Endothelial cell of umbilical vein (primary cell): ENCODE data around the gene RNU5B-1.

ENCODE experiments used
- CTCF ChIP-seq, 2 donors: IDR thresholded peaks; 1 replicate in 1 of 2; 2 replicates in 1 of 2; pipeline ENCODE4 v1.5.1; 2011; ENCODE audit warnings: low read length in 2 of 2, mild to moderate bottlenecking in 2 of 2, moderate library complexity in 2 of 2, control low read depth in 1 of 2, inconsistent platforms in 1 of 2, low read depth in 1 of 2; ENCODE audit not compliant: insufficient read depth in 1 of 2; ENCODE audit errors: extremely low read depth in 1 of 2
- EZH2 ChIP-seq: IDR thresholded peaks from 2 replicates; pipeline ENCODE4 v1.6.1; 2012; ENCODE audit warnings: borderline replicate concordance, low read depth, mild to moderate bottlenecking, moderate library complexity, low read length, inconsistent platforms; ENCODE audit not compliant: severe bottlenecking
- FOS ChIP-seq: IDR thresholded peaks from 2 replicates; pipeline ENCODE4 v1.6.1; 2011; ENCODE audit warnings: mild to moderate bottlenecking, low read length, moderate library complexity, borderline replicate concordance; ENCODE audit not compliant: insufficient read depth
- MAX ChIP-seq: IDR thresholded peaks from 2 replicates; pipeline ENCODE4 v1.6.1; 2011; ENCODE audit not compliant: insufficient read depth, insufficient read length
- POLR2AphosphoS5 ChIP-seq: IDR thresholded peaks from 2 replicates; pipeline ENCODE4 v1.6.1; 2012; ENCODE audit warnings: low read depth, mild to moderate bottlenecking, control low read depth, low read length, moderate library complexity; ENCODE audit not compliant: insufficient read depth

- TF ChIP-seq CTCF (IDR thresholded peaks at IDR 0.05; ENCODE audit: extremely low read depth in 1 of 2, insufficient read depth in 1 of 2, low read depth in 1 of 2, low read length in 2 of 2): no peak
- no peak for TF ChIP-seq FOS
- no peak for TF ChIP-seq MAX
- no peak for TF ChIP-seq EZH2
- no peak for TF ChIP-seq POLR2AphosphoS5
These were observed 777 bp downstream of the RNU5B-1 start for GRCh38 chr15:65305150-65305758.
